K562 (cell line): ENCODE data around the gene PAQR4. TPM values are rescaled to one million over a fixed set of nuclear protein-coding genes. Genes with fewer than 3 reads are reported as not detected.

Source experiments
- CBX1 ChIP-seq: sonication (generic); IDR thresholded peaks from 2 replicates; pipeline ENCODE4 v1.6.1; 2016; ENCODE audit warnings: antibody characterized with exemption, low read depth, mild to moderate bottlenecking
- CTCFL ChIP-seq: IDR thresholded peaks from 2 replicates; pipeline ENCODE4 v1.6.1; 2011; ENCODE audit warnings: borderline replicate concordance, low read depth, mild to moderate bottlenecking, moderate library complexity, low read length; ENCODE audit not compliant: insufficient read depth, poor library complexity, severe bottlenecking
- E2F3 ChIP-seq: fragments of 250-450 bp; sonication (Bioruptor Pico); IDR thresholded peaks from 2 replicates; pipeline ENCODE4 v1.4.0; 2020; ENCODE audit warnings: mild to moderate bottlenecking
- MTA2 ChIP-seq: fragments of 450-650 bp; IDR thresholded peaks from 2 replicates; pipeline ENCODE4 v1.6.1; 2016; ENCODE audit warnings: low read depth
- NR1H2 ChIP-seq: sonication (generic); formaldehyde crosslinking; IDR thresholded peaks from 2 replicates; pipeline ENCODE4 v1.4.0; 2020; ENCODE audit warnings: mild to moderate bottlenecking, missing genetic modification reagents
- PHTF2 ChIP-seq: fragments of 250-450 bp; sonication (Bioruptor Pico); IDR thresholded peaks from 2 replicates; pipeline ENCODE4 v1.5.0; 2021; ENCODE audit warnings: mild to moderate bottlenecking
- RFX7 ChIP-seq: fragments of 250-450 bp; sonication (Bioruptor Pico); IDR thresholded peaks from 2 replicates; pipeline ENCODE4 v1.5.1; 2021; ENCODE audit warnings: mild to moderate bottlenecking
- SUPT5H ChIP-seq: fragments of 450-650 bp; IDR thresholded peaks from 2 replicates; pipeline ENCODE4 v1.6.1; 2016
- TBL1XR1 ChIP-seq, 2 experiments: IDR thresholded peaks; 2 replicates each; pipeline ENCODE4 v1.6.1; 2012; ENCODE audit warnings: improper control_type of control experiment in 2 of 2, low read length in 2 of 2, mild to moderate bottlenecking in 1 of 2
- TFAP4 ChIP-seq: sonication (generic); formaldehyde crosslinking; IDR thresholded peaks from 2 replicates; pipeline ENCODE4 v1.8.0; 2022; ENCODE audit warnings: missing genetic modification reagents, mild to moderate bottlenecking, moderate library complexity, borderline replicate concordance
- XRCC4 ChIP-seq: IDR thresholded peaks from one replicate; pipeline ENCODE4 v1.6.1; 2011; ENCODE audit not compliant: insufficient read depth, insufficient read length; ENCODE audit errors: extremely low read depth
- ZFP1 ChIP-seq: fragments of 450-650 bp; formaldehyde crosslinking; IDR thresholded peaks from 2 replicates; pipeline ENCODE4 v1.4.0; 2020; ENCODE audit warnings: mild to moderate bottlenecking, mixed read lengths
- ZNF212 ChIP-seq: fragments of 450-650 bp; formaldehyde crosslinking; IDR thresholded peaks from 2 replicates; pipeline ENCODE4 v1.4.0; 2020; ENCODE audit warnings: mild to moderate bottlenecking
- ZNF561 ChIP-seq: fragments of 450-650 bp; formaldehyde crosslinking; conservative IDR thresholded peaks from 2 replicates; pipeline ENCODE4 v1.4.0; 2020; ENCODE audit warnings: mild to moderate bottlenecking, moderate library complexity
- ZNF655 ChIP-seq: fragments of 250-450 bp; sonication (Bioruptor Pico); IDR thresholded peaks from 2 replicates; pipeline ENCODE4 v1.5.0; 2021
- ZNF766 ChIP-seq: fragments of 200-800 bp; sonication (Bioruptor generic); conservative IDR thresholded peaks from 2 replicates; pipeline ENCODE4 v1.6.1; 2016; ENCODE audit warnings: missing genetic modification characterization, missing compliant biosample characterization
- polyA plus RNA-seq, 8 experiments: library from polyadenylated mRNA; depleted of rRNA in 4 of 8; stranded (reverse) in 5 of 8; unstranded in 3 of 8; fragments of >200 nt; fragmentation: Nextera tagmentation in 2 of 8; fragmentation: Illumina TruSeq in 1 of 8; extraction: Ambion mirVana in 2 of 8; extraction: Trizol in 1 of 8; gene quantifications; 2 replicates each; pipeline versions ENCODE4 v1.2.1 to v1.2.3, GENCODE V29; 2011 to 2014; ENCODE audit warnings: inconsistent platforms in 1 of 8, missing spikeins in 1 of 8
- total RNA-seq, 7 experiments: library from RNA; depleted of rRNA in 6 of 7; stranded (reverse); fragments of >200 nt in 6 of 7; fragmentation: Illumina TruSeq in 2 of 7; extraction: Trizol in 2 of 7; gene quantifications; 2 replicates each; pipeline versions ENCODE4 v1.2.1 to v1.2.3, GENCODE V29; 2011 to 2021; ENCODE audit warnings: low replicate concordance in 1 of 7
- TF ChIP-seq, protein P1 (sequence below), 2 experiments: fragments of 450-650 bp; conservative IDR thresholded peaks; 2 replicates each; pipeline ENCODE4 v1.6.1; 2017; ENCODE audit warnings: mild to moderate bottlenecking in 2 of 2, moderate library complexity in 2 of 2
- TF ChIP-seq, protein P2 (sequence below): sonication (generic); formaldehyde crosslinking; IDR thresholded peaks from 2 replicates; pipeline ENCODE4 v1.8.0; 2022; ENCODE audit warnings: mild to moderate bottlenecking, low read depth, missing genetic modification reagents
- TF ChIP-seq, protein P3 (sequence below), 2 experiments: fragments of 450-650 bp in 1 of 2; sonication (generic) in 1 of 2; formaldehyde crosslinking in 1 of 2; IDR thresholded peaks in 1 of 2; conservative IDR thresholded peaks in 1 of 2; 2 replicates each; pipeline versions ENCODE4 v1.6.1 to v1.8.1; 2016 to 2023; ENCODE audit warnings: mild to moderate bottlenecking in 2 of 2, moderate library complexity in 2 of 2, inconsistent platforms in 1 of 2, missing genetic modification reagents in 1 of 2

PAQR4 gene
- total and polyA plus RNA-seq, 9 of the 15 experiments (the other 6 are each of a cell fraction or from before 2014, with no cell fraction given): 0.62 to 40.4 (median 19.5) TPM

GRCh38 chr16:3007059-3007956 lies 38.2 kb downstream of the PAQR4 start (continued):
- TF ChIP-seq, protein P1, sequence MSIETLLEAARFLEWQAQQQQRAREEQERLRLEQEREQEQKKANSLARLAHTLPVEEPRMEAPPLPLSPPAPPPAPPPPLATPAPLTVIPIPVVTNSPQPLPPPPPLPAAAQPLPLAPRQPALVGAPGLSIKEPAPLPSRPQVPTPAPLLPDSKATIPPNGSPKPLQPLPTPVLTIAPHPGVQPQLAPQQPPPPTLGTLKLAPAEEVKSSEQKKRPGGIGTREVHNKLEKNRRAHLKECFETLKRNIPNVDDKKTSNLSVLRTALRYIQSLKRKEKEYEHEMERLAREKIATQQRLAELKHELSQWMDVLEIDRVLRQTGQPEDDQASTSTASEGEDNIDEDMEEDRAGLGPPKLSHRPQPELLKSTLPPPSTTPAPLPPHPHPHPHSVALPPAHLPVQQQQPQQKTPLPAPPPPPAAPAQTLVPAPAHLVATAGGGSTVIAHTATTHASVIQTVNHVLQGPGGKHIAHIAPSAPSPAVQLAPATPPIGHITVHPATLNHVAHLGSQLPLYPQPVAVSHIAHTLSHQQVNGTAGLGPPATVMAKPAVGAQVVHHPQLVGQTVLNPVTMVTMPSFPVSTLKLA (conservative IDR thresholded peaks at IDR 0.05): no peak; a peak in 1 of 4 replicates
- TF ChIP-seq ZNF561 (CRISPR knock-in tag) (no peak), MTA2 (no peak), SUPT5H (peak; percentile 43; the same call in 1 of the 2 replicates), ZNF212 (CRISPR knock-in tag) (no peak), CBX1 (no peak), ZNF766 (CRISPR knock-in tag) (peak; percentile 68; the same call in 1 of the 2 replicates), ZNF655 (CRISPR knock-in tag) (no peak), E2F3 (CRISPR knock-in tag) (no peak), CTCFL (no peak), PHTF2 (CRISPR knock-in tag) (no peak), RFX7 (no peak), XRCC4 (no peak), TBL1XR1 (IDR thresholded peaks at IDR 0.05; ENCODE audit: low read length in 2 of 2) (no peak; a peak in 1 of 4 replicates), ZFP1 (no peak), NR1H2 (CRISPR knock-in tag) (no peak), TFAP4 (peak; percentile 27)
- TF ChIP-seq, protein P2, sequence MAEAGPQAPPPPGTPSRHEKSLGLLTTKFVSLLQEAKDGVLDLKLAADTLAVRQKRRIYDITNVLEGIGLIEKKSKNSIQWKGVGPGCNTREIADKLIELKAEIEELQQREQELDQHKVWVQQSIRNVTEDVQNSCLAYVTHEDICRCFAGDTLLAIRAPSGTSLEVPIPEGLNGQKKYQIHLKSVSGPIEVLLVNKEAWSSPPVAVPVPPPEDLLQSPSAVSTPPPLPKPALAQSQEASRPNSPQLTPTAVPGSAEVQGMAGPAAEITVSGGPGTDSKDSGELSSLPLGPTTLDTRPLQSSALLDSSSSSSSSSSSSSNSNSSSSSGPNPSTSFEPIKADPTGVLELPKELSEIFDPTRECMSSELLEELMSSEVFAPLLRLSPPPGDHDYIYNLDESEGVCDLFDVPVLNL (CRISPR knock-in tag): no peak
- TF ChIP-seq, protein P3, sequence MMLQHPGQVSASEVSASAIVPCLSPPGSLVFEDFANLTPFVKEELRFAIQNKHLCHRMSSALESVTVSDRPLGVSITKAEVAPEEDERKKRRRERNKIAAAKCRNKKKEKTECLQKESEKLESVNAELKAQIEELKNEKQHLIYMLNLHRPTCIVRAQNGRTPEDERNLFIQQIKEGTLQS (IDR thresholded peaks at IDR 0.05): no peak
- TF ChIP-seq, protein P3 (CRISPR knock-in tag; conservative IDR thresholded peaks at IDR 0.05): no peak
